Activated T-helper 2 cell treated with anti-CD3 and anti-CD28 coated beads, Interferon-gamma antibody, Interleukin-2, Interleukin-4, amounts not matched to agents 10 μg/mL and 5 μg/mL and 100 μg/mL, durations not matched to agents 14 hours and 24 hours and 36 hours (primary cell): ENCODE data around the gene CHRNA10. TPM values are rescaled to one million over a fixed set of nuclear protein-coding genes. Genes with fewer than 3 reads are reported as not detected.

Experiments used
- DNase-seq: peaks from one replicate; pipeline ENCODE4 v3.0.0; 2021; ENCODE audit warnings: low spot score
- H3K27ac Mint-ChIP-seq: one replicate; pipeline ENCODE4 v1.8.0; 2021; ENCODE audit warnings: mixed read lengths
- H3K27me3 Mint-ChIP-seq: one replicate; pipeline ENCODE4 v1.8.0; 2021; ENCODE audit warnings: low read depth, mixed read lengths
- H3K36me3 Mint-ChIP-seq: one replicate; pipeline ENCODE4 v1.8.0; 2021; ENCODE audit warnings: low read depth, mixed read lengths
- H3K4me1 Mint-ChIP-seq: one replicate; pipeline ENCODE4 v1.8.0; 2021; ENCODE audit warnings: low read depth, mixed read lengths
- H3K4me3 Mint-ChIP-seq: one replicate; pipeline ENCODE4 v1.8.0; 2021; ENCODE audit warnings: low read depth, mild to moderate bottlenecking, moderate library complexity, mixed read lengths
- H3K9me3 Mint-ChIP-seq: one replicate; pipeline ENCODE4 v1.8.0; 2021; ENCODE audit warnings: mixed read lengths
- intact Hi-C: fragments of 100-400 bp; cut with micrococcal nuclease; formaldehyde crosslinking; loops from one replicate; pipeline ENCODE4 v1.15.1; 2023
- total RNA-seq: library from RNA; stranded (reverse); gene quantifications from 2 replicates; pipeline ENCODE4 v1.2.3, GENCODE V29; 2022

The CHRNA10 gene
- total RNA-seq, 1 donor from 2014 or later, result 2.4 TPM

- Mint-ChIP-seq H3K36me3 (no peaks in the 10 kb centered on the region), H3K27me3 (no peaks in the 10 kb centered on the region), H3K27ac (no peak overlapping the region), H3K9me3 (no peaks in the 10 kb centered on the region), H3K4me3 (no peak overlapping the region), H3K4me1 (peaks cover 15% of the 10 kb centered on the region)
- no peak for DNase-seq
- intact Hi-C loops, result loop anchor here (10.0 kb wide), 1 partner anchor 163 kb away; no protein-coding TSS in a partner anchor
These were observed 53.2 kb downstream of the CHRNA10 start for GRCh38 chr11:3617990-3618389.

DNA sequence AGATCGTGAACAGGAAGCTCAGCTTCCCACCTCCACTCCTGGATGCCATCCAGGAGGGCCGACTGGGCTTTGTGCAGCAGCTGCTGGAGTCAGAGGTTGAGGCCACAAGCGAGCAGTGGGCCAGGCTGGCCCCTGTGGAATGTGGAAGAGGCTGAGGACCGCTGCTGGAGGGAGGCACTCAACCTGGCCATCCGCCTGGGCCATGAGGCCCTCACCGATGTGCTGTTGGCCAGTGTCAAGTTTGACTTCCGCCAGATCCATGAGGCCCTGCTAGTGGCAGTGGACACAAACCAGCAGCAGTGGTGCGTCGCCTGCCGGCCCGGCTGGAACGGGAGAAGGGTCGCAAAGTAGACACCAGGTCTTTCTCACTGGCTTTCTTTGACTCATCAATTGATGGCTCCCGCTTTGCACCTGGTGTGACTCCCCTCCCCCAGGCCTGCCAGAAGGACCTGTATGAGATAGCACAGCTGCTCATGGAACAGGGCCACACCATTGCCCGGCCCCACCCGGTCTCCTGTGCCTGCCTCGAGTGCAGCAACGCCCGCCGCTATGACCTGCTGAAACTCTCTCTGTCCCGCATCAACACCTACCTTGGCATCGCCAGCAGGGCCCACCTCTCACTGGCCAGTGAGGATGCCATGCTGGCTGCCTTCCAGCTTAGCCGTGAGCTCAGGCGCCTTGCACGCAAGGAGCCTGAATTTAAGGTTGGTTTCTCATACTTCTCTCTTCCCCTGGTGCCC is 54.3 kb downstream of the CHRNA10 start:
- intact Hi-C loops, result loop anchor here (10.0 kb wide), 1 partner anchor 162 kb away; no protein-coding TSS in a partner anchor

DNA sequence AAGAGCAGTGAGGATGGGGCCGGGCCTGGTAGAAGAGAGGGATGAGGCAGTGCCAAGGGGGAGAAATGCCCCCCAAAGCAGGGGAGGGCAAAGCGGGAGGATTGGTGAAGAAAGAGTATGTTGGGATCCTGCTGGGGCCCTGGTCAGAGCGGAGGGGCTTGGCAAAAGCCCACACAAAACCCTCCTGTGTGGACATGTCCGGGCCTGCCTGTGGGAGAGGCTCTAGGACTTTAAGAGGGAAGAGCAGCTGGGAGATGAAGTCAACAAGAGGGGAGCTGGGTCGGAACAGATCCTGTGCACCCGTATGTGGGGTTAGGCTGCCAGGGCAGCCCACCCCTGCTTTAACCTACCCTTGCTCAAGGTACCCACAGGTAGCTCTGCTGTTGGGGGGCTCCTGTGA is 55.2 kb downstream of the CHRNA10 start:
- Mint-ChIP-seq H3K27ac (no peak overlapping the region), H3K27me3 (no peaks in the 10 kb centered on the region), H3K9me3 (peaks cover 9% of the 10 kb centered on the region), H3K4me1 (peaks cover 15% of the 10 kb centered on the region), H3K4me3 (no peak overlapping the region), H3K36me3 (no peaks in the 10 kb centered on the region)
- no peak for DNase-seq
- intact Hi-C loops, result loop anchor here (10.0 kb wide), 1 partner anchor 161 kb away; no protein-coding TSS in a partner anchor

More for the DNA sequence above, 54.3 kb downstream of the CHRNA10 start:
- Mint-ChIP-seq H3K9me3 (peaks cover 8% of the 10 kb centered on the region), H3K27ac (no peak overlapping the region), H3K36me3 (no peaks in the 10 kb centered on the region), H3K4me1 (peaks cover 15% of the 10 kb centered on the region), H3K4me3 (no peak overlapping the region), H3K27me3 (no peaks in the 10 kb centered on the region)
- DNase-seq, result no peak

Other genes starting within 250 kb of the CHRNA10 start
- not detected in 2 replicates for gene ART5, start 29.4 kb downstream of the CHRNA10 start, total RNA-seq
- gene ART1, start 26.3 kb downstream of the CHRNA10 start, total RNA-seq, result not detected in 2 replicates
- gene NUP98, start 126.2 kb upstream of the CHRNA10 start, total RNA-seq, result 123 and 131 TPM in 2 replicates
- 23.8 and 30.3 TPM in 2 replicates for gene PGAP2, start 137.2 kb upstream of the CHRNA10 start, total RNA-seq
- gene RHOG, start 169.6 kb upstream of the CHRNA10 start, total RNA-seq, result 174 and 177 TPM in 2 replicates
- gene STIM1, start 184.3 kb upstream of the CHRNA10 start, total RNA-seq, result 77.6 and 78.0 TPM in 2 replicates